Tibial nerve (tissue), 4 donors: ENCODE results near the gene CRYBG1. TPM values are rescaled to one million over a fixed set of nuclear protein-coding genes. Genes with fewer than 3 reads are reported as not detected.
A peak's percentile ranks its signal among the peaks of the same experiment; 100 is the strongest.
"Not testable (repeated sequence)": the region's sequence is repeated elsewhere in the genome, so short reads cannot be mapped to it uniquely, and the experiment has no call there.

Experiments used
- DNase-seq, 2 donors: peaks; one replicate each; pipeline ENCODE4 v3.0.0-alpha.2; 2019; ENCODE audit warnings: low spot score in 2 of 2
- H3K27ac ChIP-seq, 4 donors: fragments of 200-600 bp; sonication (generic) in 3 of 4; one replicate each; pipeline ENCODE4 v1.5.1; 2017 to 2019; ENCODE audit warnings: mild to moderate bottlenecking in 1 of 4
- H3K27me3 ChIP-seq, 2 donors: fragments of 200-600 bp; sonication (generic) in 1 of 2; one replicate each; pipeline versions ENCODE4 v1.5.1 to v1.6.0; 2017 to 2019
- H3K36me3 ChIP-seq, 3 donors: fragments of 200-600 bp; sonication (generic); one replicate each; pipeline ENCODE4 v1.5.1; 2018 to 2019
- H3K4me1 ChIP-seq, 4 donors: fragments of 200-600 bp; sonication (generic) in 3 of 4; one replicate each; pipeline ENCODE4 v1.5.1; 2017 to 2019
- H3K4me3 ChIP-seq, 4 donors: fragments of 200-600 bp; sonication (generic) in 3 of 4; one replicate each; pipeline ENCODE4 v1.5.1; 2017 to 2019; ENCODE audit warnings: mild to moderate bottlenecking in 1 of 4, moderate library complexity in 1 of 4
- H3K9me3 ChIP-seq, 4 donors: fragments of 200-600 bp; sonication (generic) in 3 of 4; one replicate each; pipeline ENCODE4 v1.5.1; 2017 to 2019
- CTCF ChIP-seq, 5 experiments: fragments of 200-600 bp in 3 of 5; fragments of 450-650 bp in 2 of 5; sonication (generic) in 3 of 5; IDR thresholded peaks; one replicate each; pipeline ENCODE4 v1.5.1; 2016 to 2019; ENCODE audit warnings: antibody characterized with exemption in 5 of 5, mild to moderate bottlenecking in 3 of 5, moderate library complexity in 2 of 5
- EP300 ChIP-seq, 2 donors: sonication (generic); formaldehyde crosslinking; IDR thresholded peaks; one replicate each; pipeline ENCODE4 v1.6.1; 2017; ENCODE audit warnings: antibody characterized with exemption in 2 of 2, mild to moderate bottlenecking in 1 of 2
- POLR2A ChIP-seq, 2 donors: fragments of 450-650 bp; IDR thresholded peaks; one replicate each; pipeline ENCODE4 v1.6.1; 2017; ENCODE audit warnings: antibody characterized with exemption in 2 of 2, mild to moderate bottlenecking in 2 of 2, moderate library complexity in 2 of 2
- WGBS, 2 donors: methylation state at CpG; one replicate each; pipeline ENCODE4 v1.1.5; 2018; 5-methylcytosine and 5-hydroxymethylcytosine counted together
- total RNA-seq, 4 donors: library from RNA; depleted of rRNA; stranded (reverse); fragments of >200 nt; gene quantifications; one replicate each; pipeline ENCODE4 v1.1.0, GENCODE V29; 2016

CRYBG1 gene
- total RNA-seq, 4 donors from 2014 or later = 5.9 to 15.3 (median 8.1) TPM

GRCh38 chr6:106511288-106512047, 151.0 kb downstream of the CRYBG1 start:
- Histone ChIP-seq H3K27me3 (peaks cover 0 to 19% of the 10 kb centered on the region in 2 donors), H3K9me3 (no peaks in the 10 kb centered on the region), H3K36me3 (no peaks in the 10 kb centered on the region), H3K4me1 (peaks cover 0 to 57% (median 14%) of the 10 kb centered on the region in 4 donors), H3K27ac (peak overlapping the region; percentile 85 to 91 (median 88)), H3K4me3 (peak overlapping the region; percentile 58 to 84 (median 67))
- TF ChIP-seq POLR2A (IDR thresholded peaks at IDR 0.05) = no peak
- TF ChIP-seq CTCF (IDR thresholded peaks at IDR 0.05) = no peak
- no peak for TF ChIP-seq EP300 (IDR thresholded peaks at IDR 0.05)
- no peak for DNase-seq
- WGBS, 2 donors = 1 to 2% methylated on average over 13 to 14 of the region's 29 CpGs

- TF ChIP-seq CTCF (IDR thresholded peaks at IDR 0.05) (peak in 3 of 5 experiments; percentile 23 to 31 (median 25)), POLR2A (IDR thresholded peaks at IDR 0.05) (no peak), EP300 (IDR thresholded peaks at IDR 0.05) (peak in 1 of 2 donors; percentile 48)
- Histone ChIP-seq H3K4me1 (peaks cover 0 to 59% (median 15%) of the 10 kb centered on the region in 4 donors), H3K9me3 (no peaks in the 10 kb centered on the region), H3K27me3 (peaks cover 0 to 19% of the 10 kb centered on the region in 2 donors), H3K36me3 (no peaks in the 10 kb centered on the region), H3K4me3 (peak overlapping the region; percentile 58 to 84 (median 67)), H3K27ac (peak overlapping the region; percentile 85 to 91 (median 88))
- WGBS, 2 donors = 1 to 2% methylated on average over 15 to 37 of the region's 90 CpGs
- peak; percentile 15 to 33 for DNase-seq
Measured at GRCh38 chr6:106512048-106512967, 151.8 kb downstream of the CRYBG1 start.

- H3K27ac ChIP-seq = peak overlapping the region; percentile 85 to 91 (median 88)
- no peaks in the 10 kb centered on the region for H3K36me3 ChIP-seq
- peaks cover 0 to 19% of the 10 kb centered on the region in 2 donors for H3K27me3 ChIP-seq
- 19 to 30% methylated on average over 17 to 19 of the region's 19 CpGs for WGBS, 2 donors
- H3K4me1 ChIP-seq = peaks cover 0 to 59% (median 15%) of the 10 kb centered on the region in 4 donors
- TF ChIP-seq POLR2A (IDR thresholded peaks at IDR 0.05) = no peak
- TF ChIP-seq CTCF (IDR thresholded peaks at IDR 0.05) = no peak
- no peak for TF ChIP-seq EP300 (IDR thresholded peaks at IDR 0.05)
- DNase-seq = no peak
- H3K9me3 ChIP-seq = no peaks in the 10 kb centered on the region
- H3K4me3 ChIP-seq = peak overlapping the region; percentile 58 to 84 (median 67)
Measured at GRCh38 chr6:106512968-106513574, 152.6 kb downstream of the CRYBG1 start.

GRCh38 chr6:106513808-106514582, 153.5 kb downstream of the CRYBG1 start:
- no peak for DNase-seq
- Histone ChIP-seq H3K4me3 (peak overlapping the region in 2 of 4 donors; percentile 64 to 70), H3K9me3 (no peaks in the 10 kb centered on the region), H3K4me1 (peaks cover 0 to 68% (median 16%) of the 10 kb centered on the region in 4 donors), H3K27me3 (peaks cover 0 to 18% of the 10 kb centered on the region in 2 donors), H3K36me3 (no peaks in the 10 kb centered on the region), H3K27ac (peak overlapping the region in 3 of 4 donors; percentile 3 to 91 (median 90))
- WGBS, 2 donors = 74 to 78% methylated on average over 3 of the region's 3 CpGs
- no peak for TF ChIP-seq POLR2A (IDR thresholded peaks at IDR 0.05)

- Histone ChIP-seq H3K27ac (peak overlapping the region in 2 of 4 donors; percentile 90 to 91), H3K9me3 (no peaks in the 10 kb centered on the region), H3K36me3 (peaks cover 0 to 5% (median 0%) of the 10 kb centered on the region in 3 donors), H3K27me3 (peaks cover 0 to 13% of the 10 kb centered on the region in 2 donors), H3K4me1 (peaks cover 0 to 69% (median 18%) of the 10 kb centered on the region in 4 donors), H3K4me3 (no peak overlapping the region)
- WGBS, 2 donors = 87 to 93% methylated on average over 2 of the region's 2 CpGs
- no peak for DNase-seq
- no peak for TF ChIP-seq POLR2A (IDR thresholded peaks at IDR 0.05)
- TF ChIP-seq CTCF (IDR thresholded peaks at IDR 0.05) = no peak
- TF ChIP-seq EP300 (IDR thresholded peaks at IDR 0.05) = no peak
Measured at GRCh38 chr6:106514583-106514885, 154.0 kb downstream of the CRYBG1 start.

- not testable (repeated sequence) for DNase-seq, H3K27me3 ChIP-seq, H3K36me3 ChIP-seq, H3K9me3 ChIP-seq, H3K4me3 ChIP-seq
- Histone ChIP-seq H3K27ac (peak overlapping the region in 1 of 4 donors; percentile 90), H3K4me1 (peaks cover 0 to 62% (median 10%) of the 10 kb centered on the region in 4 donors)
- 95 to 98% methylated on average over 3 of the region's 3 CpGs for WGBS, 2 donors
Measured at GRCh38 chr6:106515582-106515981, 155.1 kb downstream of the CRYBG1 start.
